Hepatocyte (in vitro differentiated cells): ENCODE results near the gene EEF1AKMT3. TPM values are rescaled to one million over a fixed set of nuclear protein-coding genes. Genes with fewer than 3 reads are reported as not detected.

Experiments used
- DNase-seq: peaks from one replicate; pipeline ENCODE4 v3.0.0-alpha.2; 2016; ENCODE audit warnings: low spot score
- H2AFZ ChIP-seq: fragments of 200-600 bp; sonication (generic); 2 replicates; pipeline ENCODE4 v1.6.0; 2016; ENCODE audit warnings: antibody characterized with exemption, mild to moderate bottlenecking
- H3K27ac ChIP-seq: fragments of 200-600 bp; sonication (generic); 2 replicates; pipeline ENCODE4 v1.5.1; 2016; ENCODE audit warnings: mild to moderate bottlenecking
- H3K27me3 ChIP-seq: fragments of 200-600 bp; sonication (generic); 2 replicates; pipeline ENCODE4 v1.6.1; 2016
- H3K36me3 ChIP-seq: fragments of 200-600 bp; sonication (generic); replicated peaks from 2 replicates; pipeline ENCODE4 v1.5.1; 2016; ENCODE audit warnings: low read depth; ENCODE audit not compliant: insufficient read depth
- H3K4me1 ChIP-seq: fragments of 200-600 bp; sonication (generic); 2 replicates; pipeline ENCODE4 v1.5.1; 2016; ENCODE audit warnings: mild to moderate bottlenecking, moderate library complexity; ENCODE audit not compliant: insufficient read depth
- H3K4me2 ChIP-seq: fragments of 200-600 bp; sonication (generic); 2 replicates; pipeline ENCODE4 v1.6.0; 2016
- H3K4me3 ChIP-seq: fragments of 200-600 bp; sonication (generic); 2 replicates; pipeline ENCODE4 v1.5.1; 2016; ENCODE audit warnings: mild to moderate bottlenecking
- H3K79me2 ChIP-seq: fragments of 200-600 bp; sonication (generic); 2 replicates; pipeline ENCODE4 v1.6.0; 2017; ENCODE audit warnings: mild to moderate bottlenecking
- H3K9me2 ChIP-seq: fragments of 200-600 bp; sonication (generic); replicated peaks from 2 replicates; pipeline ENCODE4 v1.6.0; 2017; ENCODE audit warnings: mild to moderate bottlenecking; ENCODE audit not compliant: insufficient read depth
- H3K9me3 ChIP-seq: fragments of 200-600 bp; sonication (generic); 2 replicates; pipeline ENCODE4 v1.5.1; 2016; ENCODE audit warnings: low read depth, mild to moderate bottlenecking
- H4K20me1 ChIP-seq: fragments of 200-600 bp; sonication (generic); 2 replicates; pipeline ENCODE4 v1.6.0; 2016; ENCODE audit warnings: mild to moderate bottlenecking; ENCODE audit not compliant: insufficient read depth, poor library complexity, severe bottlenecking
- CTCF ChIP-seq: fragments of 200-600 bp; sonication (generic); IDR thresholded peaks from 2 replicates; pipeline ENCODE4 v1.5.1; 2016; ENCODE audit warnings: antibody characterized with exemption, mild to moderate bottlenecking; ENCODE audit not compliant: poor library complexity
- EZH2 ChIP-seq: fragments of 200-600 bp; sonication (generic); IDR thresholded peaks from 2 replicates; pipeline ENCODE4 v1.6.1; 2016; ENCODE audit warnings: antibody characterized with exemption, mild to moderate bottlenecking, borderline replicate concordance
- EZH2phosphoT487 ChIP-seq: fragments of 200-600 bp; sonication (generic); IDR thresholded peaks from one replicate; pipeline ENCODE4 v1.6.1; 2018; ENCODE audit warnings: antibody characterized with exemption, mild to moderate bottlenecking, low read depth, moderate library complexity; ENCODE audit not compliant: unreplicated experiment, severe bottlenecking
- WGBS: methylation state at CpG from one replicate; pipeline ENCODE4 v1.1.6; 2016; ENCODE audit warnings: low lambda C conversion rate; ENCODE audit errors: missing lambda C conversion rate; 5-methylcytosine and 5-hydroxymethylcytosine counted together
- polyA plus RNA-seq: library from polyadenylated mRNA; unstranded; fragments of >200 nt; fragmentation: Nextera tagmentation; extraction: Ambion mirVana; gene quantifications from 2 replicates; pipeline ENCODE4 v1.2.1, GENCODE V29; 2016
- total RNA-seq: library from RNA; depleted of rRNA; stranded (reverse); fragments of >200 nt; gene quantifications from 2 replicates; pipeline ENCODE4 v1.2.3, GENCODE V29; 2014

The EEF1AKMT3 gene
- total and polyA plus RNA-seq, 2 experiments from 2014 or later: 4.5 to 7.6 TPM

DNA sequence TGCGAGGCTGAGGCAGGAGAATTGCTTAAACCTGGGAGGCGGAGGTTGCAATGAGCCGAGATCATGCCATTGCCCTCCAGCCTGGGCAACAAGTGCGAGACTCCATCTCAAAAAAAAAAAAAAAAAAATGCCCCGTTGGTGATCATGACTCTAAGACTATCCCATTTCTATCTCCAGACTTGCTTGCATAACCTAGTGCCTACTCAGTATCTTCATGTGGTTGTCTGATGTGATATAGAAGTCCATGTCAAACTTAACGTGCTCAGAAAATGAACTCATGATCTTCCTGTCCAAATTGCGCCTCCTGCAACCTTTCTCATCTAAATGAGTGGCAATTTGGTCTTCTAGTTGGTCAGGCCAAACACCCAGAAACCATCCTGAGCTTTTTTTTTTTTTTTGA lies 5.5 kb downstream of the EEF1AKMT3 start:
- H3K9me2 ChIP-seq: no peaks in the 10 kb centered on the region
- 98% methylated on average over 7 of the region's 7 CpGs for WGBS
- no peak overlapping the region for H3K27ac ChIP-seq
- no peaks in the 10 kb centered on the region for H4K20me1 ChIP-seq
- TF ChIP-seq EZH2: no peak
- no peak for TF ChIP-seq EZH2phosphoT487
- TF ChIP-seq CTCF: no peak
- H3K27me3 ChIP-seq: no peaks in the 10 kb centered on the region
- no peak overlapping the region for H3K4me3 ChIP-seq
- peaks cover 6% of the 10 kb centered on the region for H3K79me2 ChIP-seq
- H3K36me3 ChIP-seq: no peaks in the 10 kb centered on the region
- H3K4me2 ChIP-seq: no peak overlapping the region
- no peaks in the 10 kb centered on the region for H3K9me3 ChIP-seq
- peaks cover 5% of the 10 kb centered on the region for H3K4me1 ChIP-seq
- no peak overlapping the region for H2AFZ ChIP-seq
- DNase-seq: no peak

- Histone ChIP-seq H3K4me3 (no peak overlapping the region), H4K20me1 (peaks cover 3% of the 10 kb centered on the region), H2AFZ (no peak overlapping the region), H3K27me3 (no peaks in the 10 kb centered on the region), H3K36me3 (no peaks in the 10 kb centered on the region), H3K4me2 (no peak overlapping the region), H3K9me3 (no peaks in the 10 kb centered on the region), H3K79me2 (peaks cover 19% of the 10 kb centered on the region), H3K27ac (no peak overlapping the region), H3K4me1 (peaks cover 8% of the 10 kb centered on the region), H3K9me2 (no peaks in the 10 kb centered on the region)
- TF ChIP-seq EZH2phosphoT487: no peak
- no peak for TF ChIP-seq EZH2
- TF ChIP-seq CTCF: no peak
- DNase-seq: no peak
- WGBS: 78% methylated on average over 1 of the region's 1 CpG
Measured at GRCh38 chr12:57779736-57780135, 7.3 kb downstream of the EEF1AKMT3 start.

- no peak overlapping the region for H3K27ac ChIP-seq
Measured at GRCh38 chr12:57780284-57780897, 8.0 kb downstream of the EEF1AKMT3 start.

More at GRCh38 chr12:57780284-57780897, 8.0 kb downstream of the EEF1AKMT3 start:
- Histone ChIP-seq H4K20me1 (peaks cover 3% of the 10 kb centered on the region), H2AFZ (no peak overlapping the region), H3K4me2 (no peak overlapping the region), H3K4me1 (peaks cover 8% of the 10 kb centered on the region), H3K9me2 (no peaks in the 10 kb centered on the region), H3K9me3 (no peaks in the 10 kb centered on the region), H3K79me2 (peaks cover 21% of the 10 kb centered on the region), H3K27me3 (no peaks in the 10 kb centered on the region), H3K36me3 (no peaks in the 10 kb centered on the region), H3K4me3 (no peak overlapping the region)
- WGBS: 97% methylated on average over 4 of the region's 4 CpGs
- no peak for TF ChIP-seq CTCF
- no peak for TF ChIP-seq EZH2phosphoT487
- no peak for TF ChIP-seq EZH2
- no peak for DNase-seq
